Nephron (organoid): ENCODE results near the gene LEPR.

ENCODE experiments used
- H3K27ac Mint-ChIP-seq, 3 experiments: 2 replicates each; pipeline ENCODE4 v1.8.0; 2020; ENCODE audit warnings: mixed read lengths in 3 of 3, mild to moderate bottlenecking in 2 of 3, moderate library complexity in 1 of 3
- H3K27me3 Mint-ChIP-seq: 2 replicates; pipeline ENCODE4 v1.8.0; 2021; ENCODE audit warnings: low read depth, mild to moderate bottlenecking, moderate library complexity, mixed read lengths
- H3K36me3 Mint-ChIP-seq: 2 replicates; pipeline ENCODE4 v1.8.0; 2020; ENCODE audit warnings: low read depth, mixed read lengths
- H3K4me1 Mint-ChIP-seq: 2 replicates; pipeline ENCODE4 v1.8.0; 2020; ENCODE audit warnings: mixed read lengths
- H3K4me3 Mint-ChIP-seq, 3 experiments: 2 replicates each; pipeline ENCODE4 v1.8.0; 2020; ENCODE audit warnings: mild to moderate bottlenecking in 3 of 3, mixed read lengths in 3 of 3, moderate library complexity in 2 of 3
- H3K9me3 Mint-ChIP-seq: 2 replicates; pipeline ENCODE4 v1.8.0; 2020; ENCODE audit warnings: mixed read lengths
- CTCF ChIP-seq, 3 experiments: fragments of 200-600 bp; sonication (generic); IDR thresholded peaks; one replicate each; pipeline ENCODE4 v1.5.0; 2021; ENCODE audit warnings: antibody characterized with exemption in 3 of 3; ENCODE audit not compliant: unreplicated experiment in 3 of 3

Gene LEPR

GRCh38 chr1:65435987-65436386 lies 15.5 kb downstream of the LEPR start:
- H3K4me1 Mint-ChIP-seq: peaks cover 6% of the 10 kb centered on the region
- H3K36me3 Mint-ChIP-seq: peaks cover 24% of the 10 kb centered on the region
- peak overlapping the region; percentile 49 to 90 (median 86) for H3K27ac Mint-ChIP-seq
- H3K4me3 Mint-ChIP-seq: peak overlapping the region in 1 of 3 experiments; percentile 1
- TF ChIP-seq CTCF (IDR thresholded peaks at IDR 0.05; ENCODE audit: unreplicated experiment in 3 of 3): no peak
- no peaks in the 10 kb centered on the region for H3K27me3 Mint-ChIP-seq
- no peaks in the 10 kb centered on the region for H3K9me3 Mint-ChIP-seq

GRCh38 chr1:65437616-65438015 lies 17.1 kb downstream of the LEPR start:
- Mint-ChIP-seq H3K27ac (peak overlapping the region in 1 of 3 experiments; percentile 30), H3K36me3 (peaks cover 17% of the 10 kb centered on the region), H3K9me3 (peaks cover 3% of the 10 kb centered on the region), H3K27me3 (no peaks in the 10 kb centered on the region), H3K4me1 (peaks cover 6% of the 10 kb centered on the region), H3K4me3 (no peak overlapping the region)
- no peak for TF ChIP-seq CTCF (IDR thresholded peaks at IDR 0.05; ENCODE audit: unreplicated experiment in 3 of 3)

- TF ChIP-seq CTCF (IDR thresholded peaks at IDR 0.05; ENCODE audit: unreplicated experiment in 3 of 3): no peak
- Mint-ChIP-seq H3K36me3 (peaks cover 5% of the 10 kb centered on the region), H3K9me3 (peaks cover 3% of the 10 kb centered on the region), H3K4me1 (peaks cover 6% of the 10 kb centered on the region), H3K27ac (no peak overlapping the region), H3K4me3 (no peak overlapping the region), H3K27me3 (no peaks in the 10 kb centered on the region)
Measured at GRCh38 chr1:65440322-65440900, 19.9 kb downstream of the LEPR start.

- peaks cover 4% of the 10 kb centered on the region for H3K4me1 Mint-ChIP-seq
- H3K27me3 Mint-ChIP-seq: no peaks in the 10 kb centered on the region
- no peak for TF ChIP-seq CTCF (IDR thresholded peaks at IDR 0.05; ENCODE audit: unreplicated experiment in 3 of 3)
- no peak overlapping the region for H3K4me3 Mint-ChIP-seq
- no peak overlapping the region for H3K27ac Mint-ChIP-seq
- H3K9me3 Mint-ChIP-seq: peaks cover 3% of the 10 kb centered on the region
- peaks cover 5% of the 10 kb centered on the region for H3K36me3 Mint-ChIP-seq
Measured at GRCh38 chr1:65440915-65441314, 20.4 kb downstream of the LEPR start.

GRCh38 chr1:65441464-65441863 lies 21.0 kb downstream of the LEPR start:
- Mint-ChIP-seq H3K9me3 (peaks cover 3% of the 10 kb centered on the region), H3K4me1 (no peaks in the 10 kb centered on the region), H3K36me3 (peaks cover 5% of the 10 kb centered on the region), H3K4me3 (no peak overlapping the region), H3K27ac (no peak overlapping the region), H3K27me3 (no peaks in the 10 kb centered on the region)
- no peak for TF ChIP-seq CTCF (IDR thresholded peaks at IDR 0.05; ENCODE audit: unreplicated experiment in 3 of 3)

GRCh38 chr1:65442442-65442841 lies 22.0 kb downstream of the LEPR start:
- Mint-ChIP-seq H3K36me3 (peaks cover under 1% of the 10 kb centered on the region), H3K4me1 (no peaks in the 10 kb centered on the region), H3K27me3 (no peaks in the 10 kb centered on the region), H3K9me3 (peaks cover 3% of the 10 kb centered on the region), H3K27ac (no peak overlapping the region), H3K4me3 (no peak overlapping the region)
- TF ChIP-seq CTCF (IDR thresholded peaks at IDR 0.05; ENCODE audit: unreplicated experiment in 3 of 3): no peak
